NCI-H2081 (cell line): ENCODE results near the gene FAM184A.
"Not testable (repeated sequence)": the region's sequence is repeated elsewhere in the genome, so short reads cannot be mapped to it uniquely, and the experiment has no call there.

ENCODE experiments used
- DNase-seq, 2 experiments: peaks; one replicate each; lab custom pipeline; 2025; lab: John Stamatoyannopoulos, UW

The FAM184A gene, protein sequence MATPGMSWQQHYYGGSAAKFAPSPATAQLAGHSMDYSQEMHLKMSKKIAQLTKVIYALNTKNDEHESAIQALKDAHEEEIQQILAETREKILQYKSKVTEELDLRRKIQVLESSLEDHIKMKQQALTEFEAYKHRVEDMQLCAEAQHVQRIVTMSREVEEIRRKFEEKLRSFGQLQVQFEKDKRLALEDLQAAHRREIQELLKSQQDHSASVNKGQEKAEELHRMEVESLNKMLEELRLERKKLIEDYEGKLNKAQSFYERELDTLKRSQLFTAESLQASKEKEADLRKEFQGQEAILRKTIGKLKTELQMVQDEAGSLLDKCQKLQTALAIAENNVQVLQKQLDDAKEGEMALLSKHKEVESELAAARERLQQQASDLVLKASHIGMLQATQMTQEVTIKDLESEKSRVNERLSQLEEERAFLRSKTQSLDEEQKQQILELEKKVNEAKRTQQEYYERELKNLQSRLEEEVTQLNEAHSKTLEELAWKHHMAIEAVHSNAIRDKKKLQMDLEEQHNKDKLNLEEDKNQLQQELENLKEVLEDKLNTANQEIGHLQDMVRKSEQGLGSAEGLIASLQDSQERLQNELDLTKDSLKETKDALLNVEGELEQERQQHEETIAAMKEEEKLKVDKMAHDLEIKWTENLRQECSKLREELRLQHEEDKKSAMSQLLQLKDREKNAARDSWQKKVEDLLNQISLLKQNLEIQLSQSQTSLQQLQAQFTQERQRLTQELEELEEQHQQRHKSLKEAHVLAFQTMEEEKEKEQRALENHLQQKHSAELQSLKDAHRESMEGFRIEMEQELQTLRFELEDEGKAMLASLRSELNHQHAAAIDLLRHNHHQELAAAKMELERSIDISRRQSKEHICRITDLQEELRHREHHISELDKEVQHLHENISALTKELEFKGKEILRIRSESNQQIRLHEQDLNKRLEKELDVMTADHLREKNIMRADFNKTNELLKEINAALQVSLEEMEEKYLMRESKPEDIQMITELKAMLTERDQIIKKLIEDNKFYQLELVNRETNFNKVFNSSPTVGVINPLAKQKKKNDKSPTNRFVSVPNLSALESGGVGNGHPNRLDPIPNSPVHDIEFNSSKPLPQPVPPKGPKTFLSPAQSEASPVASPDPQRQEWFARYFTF

DNA sequence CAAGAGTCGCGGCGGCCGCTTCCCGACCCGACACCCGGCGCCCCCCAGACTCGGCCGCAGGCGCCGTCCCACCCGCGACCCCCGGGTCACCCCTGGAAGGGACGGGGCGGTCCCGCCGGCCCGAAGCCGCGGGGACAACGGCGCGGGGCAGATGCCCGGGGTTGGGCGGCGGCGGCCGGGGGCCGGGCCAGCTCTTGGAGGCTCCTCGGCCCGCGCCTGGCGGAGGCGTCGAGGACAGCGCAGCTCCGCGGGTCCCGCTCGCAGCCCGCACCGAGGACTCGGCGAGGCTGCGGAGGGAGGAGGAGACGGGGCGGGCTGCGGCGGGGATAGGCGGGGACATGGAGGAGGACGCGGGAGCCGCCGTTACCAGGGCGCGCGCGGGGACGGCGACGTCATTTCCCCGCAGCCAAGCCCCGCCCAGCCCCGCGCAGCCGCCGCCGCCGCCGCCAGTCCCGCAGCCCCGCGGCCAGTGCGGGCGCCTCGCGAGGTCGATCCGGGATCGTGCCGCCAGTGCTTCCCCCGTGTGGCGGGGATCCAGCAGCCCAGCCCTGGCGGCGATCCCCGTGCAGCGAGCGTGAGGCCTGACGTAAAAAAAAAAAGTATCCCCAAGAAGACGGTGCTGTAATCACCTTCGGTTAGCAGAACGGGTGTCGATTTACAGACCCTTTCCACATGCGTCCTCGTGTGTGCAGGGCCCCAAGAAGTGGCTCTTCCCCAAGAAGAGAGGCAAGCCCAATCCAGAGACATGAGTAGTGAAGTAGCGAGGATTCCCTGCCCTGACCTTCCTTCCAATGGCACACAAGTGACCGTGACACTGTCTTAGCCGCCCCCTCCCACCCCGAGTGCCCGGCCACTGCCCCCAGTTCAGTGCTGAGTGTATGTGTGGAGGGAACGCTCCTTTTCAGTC is at the start of gene FAM184A:
Gene FAM184A, minus strand, starts transcription at position 289 of the 907 bp plus-strand sequence. CDS start 365 bp downstream, outside the sequence.
- DNase-seq, result peak; percentile 20 to 31

DNA sequence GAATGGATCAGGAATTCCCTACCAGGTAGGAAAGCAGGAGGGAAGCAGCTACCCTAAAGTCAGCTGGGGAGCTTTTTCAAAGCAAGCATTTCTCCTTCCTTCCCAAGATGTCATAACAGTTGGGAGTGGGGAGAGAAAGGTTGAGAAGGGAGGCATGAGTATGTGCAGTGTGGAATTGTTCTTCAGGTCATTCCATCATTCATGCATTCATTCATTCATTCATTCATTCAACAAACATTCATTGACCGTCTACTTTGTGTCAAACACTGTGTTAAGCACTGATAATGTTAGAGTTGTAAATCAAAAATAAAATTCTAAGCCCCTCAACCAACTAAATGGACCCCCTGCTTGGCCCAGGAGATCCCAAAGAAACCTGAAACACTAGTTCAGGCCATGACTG is 49.2 kb upstream of the FAM184A start:
- DNase-seq, result no peak

DNA sequence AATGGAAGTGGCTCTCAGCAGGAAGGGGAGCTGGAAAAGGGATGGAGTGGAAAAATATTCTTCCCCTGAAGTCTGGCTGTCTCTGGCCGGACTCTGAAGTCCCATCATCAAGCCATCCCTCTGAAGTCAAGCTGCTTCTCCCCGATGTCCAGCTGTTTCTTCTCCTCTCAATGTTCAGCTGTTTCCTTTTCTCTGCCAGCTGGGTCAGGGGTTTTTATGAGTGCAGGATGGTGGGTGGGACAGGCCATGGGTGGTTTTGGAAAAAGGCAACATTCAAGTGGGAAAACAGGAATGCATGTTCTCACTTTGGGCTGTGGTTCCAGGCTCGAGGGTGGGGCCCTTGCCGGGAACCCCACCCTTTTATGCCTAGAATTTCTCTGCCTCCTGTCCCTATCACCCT is 48.4 kb upstream of the FAM184A start:
- no peak for DNase-seq

DNA sequence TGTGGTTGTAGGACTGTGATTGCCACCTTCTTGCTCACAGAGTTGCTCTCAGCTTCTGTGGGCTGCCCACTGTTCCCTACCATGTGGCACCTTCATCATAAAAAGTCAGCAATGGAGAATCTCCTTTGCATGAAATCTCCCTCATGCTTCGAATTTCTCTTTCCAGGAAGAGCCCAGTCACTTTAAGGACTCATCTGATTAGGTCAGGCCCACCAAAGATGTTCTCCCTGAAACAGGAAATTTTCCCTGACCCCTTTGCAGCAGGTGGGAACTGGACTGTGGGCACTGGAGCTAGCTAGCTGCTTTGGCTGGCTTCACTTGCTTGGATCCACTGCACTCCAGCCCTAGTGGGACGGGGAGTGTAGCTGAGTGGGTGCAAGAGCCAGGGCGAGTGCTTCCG is 47.7 kb upstream of the FAM184A start:
- no peak for DNase-seq

DNA sequence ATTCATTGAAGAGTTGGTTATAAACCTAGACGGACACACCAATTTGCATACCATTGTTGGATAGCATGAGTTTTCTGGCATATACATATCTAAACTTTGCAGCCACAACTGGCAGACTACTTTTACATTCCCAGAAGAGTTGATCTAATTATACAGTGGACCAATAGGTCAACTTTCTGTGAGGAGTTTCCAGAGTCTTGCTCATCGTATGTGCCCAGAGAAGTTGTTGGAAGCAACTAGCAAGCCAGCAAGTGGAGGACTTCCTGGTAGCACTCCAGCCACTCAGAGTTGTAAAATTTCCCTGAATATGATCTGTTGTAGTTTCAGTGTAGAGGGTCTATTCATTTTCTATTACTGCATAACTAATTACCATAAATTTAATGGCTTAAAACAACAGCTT is 47.1 kb upstream of the FAM184A start:
- DNase-seq, result no peak

DNA sequence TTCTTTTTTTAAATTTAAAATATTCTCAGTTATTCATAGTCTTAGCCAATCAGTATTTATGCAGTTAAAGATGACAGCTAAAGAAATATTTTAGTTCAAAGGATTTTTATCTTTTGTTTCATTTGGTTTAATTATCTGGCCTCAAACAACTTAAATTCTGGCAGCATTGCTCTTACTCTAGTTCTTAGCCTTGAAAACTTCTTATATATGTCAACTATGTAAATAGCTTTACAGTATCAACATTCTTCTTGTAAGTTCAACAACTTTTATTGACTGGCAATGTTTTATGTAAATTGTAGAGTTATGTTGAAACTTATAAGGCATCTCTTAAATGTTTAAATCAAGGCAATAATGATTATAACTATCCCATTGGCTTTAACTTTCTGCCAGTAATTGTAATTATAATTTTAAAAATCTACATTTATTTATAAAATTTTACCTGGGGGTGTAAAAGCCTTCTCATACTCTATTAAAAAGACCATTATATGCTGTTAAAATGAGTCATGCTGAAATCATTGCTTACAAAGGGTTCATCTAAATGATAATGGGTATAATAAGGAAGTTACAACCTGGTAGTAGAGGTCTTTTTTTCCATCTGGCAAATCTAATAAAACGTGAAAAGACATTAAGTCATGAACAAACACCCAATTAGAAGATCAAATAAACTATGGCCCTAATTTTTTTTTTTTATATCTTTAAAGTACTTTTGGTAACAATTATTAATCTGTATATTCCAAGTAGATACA is 45.8 kb upstream of the FAM184A start:
- no peak for DNase-seq

DNA sequence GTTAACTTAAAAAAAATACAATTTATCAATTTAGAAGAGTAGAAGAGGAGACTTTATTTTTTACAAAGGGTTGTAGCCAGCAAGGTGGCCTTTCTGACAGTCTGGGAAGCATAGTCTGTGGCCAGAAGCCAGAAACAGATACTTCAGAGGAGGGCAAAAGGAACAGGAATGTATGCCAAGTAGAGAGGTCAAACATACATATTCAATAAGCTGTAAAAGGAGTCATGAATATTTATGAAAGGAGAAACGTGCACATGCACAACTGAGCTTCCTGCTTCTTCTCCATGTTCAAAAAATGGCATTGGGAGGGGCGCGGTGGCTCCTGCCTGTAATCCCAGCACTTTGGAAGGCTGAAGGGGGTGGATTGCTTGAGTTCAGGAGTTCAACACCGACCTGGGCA is 43.9 kb upstream of the FAM184A start:
- no peak for DNase-seq

DNA sequence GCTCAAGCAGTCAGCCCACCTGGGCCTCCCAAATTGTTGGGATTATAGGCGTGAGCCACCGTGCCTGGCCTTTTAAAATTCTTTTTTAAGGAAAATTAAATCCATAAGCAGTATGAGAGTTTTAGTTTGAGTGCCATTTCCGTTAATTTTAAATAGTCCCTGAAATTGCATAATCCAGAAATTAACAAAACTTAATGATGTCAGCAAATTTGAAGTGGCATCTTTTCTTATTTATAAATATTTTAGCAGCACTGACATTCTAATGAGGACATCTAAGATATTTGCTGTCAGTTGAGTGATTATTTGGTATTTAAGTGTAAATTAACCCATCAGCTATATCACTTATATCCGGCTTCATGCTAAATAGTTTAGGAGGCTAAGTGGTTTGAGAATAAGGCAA is 42.9 kb upstream of the FAM184A start:
- no peak for DNase-seq

DNA sequence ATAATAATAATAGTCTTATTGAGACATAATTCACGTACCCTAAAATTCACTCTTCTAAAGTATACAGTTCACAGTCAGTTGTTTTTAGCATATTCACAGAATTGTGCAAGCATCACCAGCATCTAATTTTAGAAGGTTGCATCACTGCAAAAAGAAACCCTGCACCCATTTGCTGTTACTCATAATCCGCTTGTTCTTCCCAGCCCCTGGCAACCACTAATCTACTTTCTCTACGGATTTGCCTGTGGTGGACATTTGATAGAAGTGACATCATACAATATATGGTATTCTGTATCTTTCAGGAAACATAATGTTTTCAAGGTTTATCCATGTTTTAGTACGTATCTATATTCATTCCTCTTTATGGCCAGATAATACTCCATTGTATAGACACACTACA is 41.5 kb upstream of the FAM184A start:
- no peak for DNase-seq

DNA sequence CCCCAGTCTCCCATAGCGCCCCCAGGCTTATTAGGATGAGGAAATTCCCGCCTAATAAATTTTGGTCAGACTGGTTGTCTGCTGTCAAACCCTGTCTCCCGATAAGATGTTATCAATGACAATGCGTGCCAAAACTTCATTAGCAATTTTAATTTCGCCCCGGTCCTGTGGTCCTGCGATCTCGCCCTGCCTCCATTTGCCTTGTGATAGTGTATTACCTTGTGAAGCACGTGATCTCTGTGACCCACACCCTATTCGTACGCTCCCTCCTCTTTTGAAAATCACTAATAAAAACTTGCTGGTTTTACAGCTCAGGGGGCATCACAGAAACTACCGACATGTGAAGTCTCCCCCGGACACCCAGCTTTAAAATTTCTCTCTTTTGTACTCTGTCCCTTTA is 40.6 kb upstream of the FAM184A start:
- not testable (repeated sequence) for DNase-seq

DNA sequence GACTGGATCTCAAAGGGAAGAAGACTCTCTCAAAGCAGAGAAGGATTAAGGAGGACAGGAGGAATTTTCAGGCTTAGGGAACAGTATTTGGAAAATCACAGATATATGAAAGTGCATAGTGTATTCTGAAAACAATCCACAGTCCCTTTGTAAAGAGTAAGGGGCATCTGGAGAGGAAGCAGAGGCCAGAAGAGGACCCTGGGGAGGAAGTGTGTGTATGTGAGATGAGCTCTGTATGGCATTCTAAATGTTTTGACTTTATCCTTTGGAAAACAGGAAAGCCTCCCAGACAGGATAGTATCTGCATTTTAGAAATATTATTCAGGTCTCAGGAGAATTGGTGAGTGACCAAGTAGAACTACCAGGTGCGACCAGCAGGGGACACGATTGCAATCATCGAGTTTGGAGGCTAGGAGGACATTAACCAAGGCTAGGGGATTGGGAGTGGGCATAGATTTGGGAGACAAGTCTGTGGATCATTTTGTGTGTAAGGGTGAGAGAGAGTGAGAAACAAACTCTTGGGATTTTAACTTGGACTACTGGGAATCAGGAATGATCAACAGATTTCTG is 38.3 kb upstream of the FAM184A start:
- no peak for DNase-seq

DNA sequence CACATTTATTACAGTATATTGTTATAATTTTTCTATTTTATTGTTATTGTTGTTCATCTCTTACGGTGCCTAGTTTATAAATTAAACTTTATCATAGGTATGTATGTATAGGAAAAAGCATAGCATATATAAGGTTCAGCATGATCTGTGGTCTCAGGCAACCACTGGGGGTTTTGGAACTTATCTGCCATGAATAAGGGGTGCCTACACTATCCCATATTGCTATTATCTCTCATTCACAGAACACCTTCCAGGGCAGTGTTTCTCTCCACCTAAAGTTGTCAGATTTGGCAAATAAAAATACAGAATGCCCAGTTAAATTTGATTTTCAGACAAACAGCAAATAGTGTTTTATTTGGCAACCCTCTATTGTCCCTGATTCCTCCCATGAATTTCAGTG is 35.5 kb upstream of the FAM184A start:
- no peak for DNase-seq

DNA sequence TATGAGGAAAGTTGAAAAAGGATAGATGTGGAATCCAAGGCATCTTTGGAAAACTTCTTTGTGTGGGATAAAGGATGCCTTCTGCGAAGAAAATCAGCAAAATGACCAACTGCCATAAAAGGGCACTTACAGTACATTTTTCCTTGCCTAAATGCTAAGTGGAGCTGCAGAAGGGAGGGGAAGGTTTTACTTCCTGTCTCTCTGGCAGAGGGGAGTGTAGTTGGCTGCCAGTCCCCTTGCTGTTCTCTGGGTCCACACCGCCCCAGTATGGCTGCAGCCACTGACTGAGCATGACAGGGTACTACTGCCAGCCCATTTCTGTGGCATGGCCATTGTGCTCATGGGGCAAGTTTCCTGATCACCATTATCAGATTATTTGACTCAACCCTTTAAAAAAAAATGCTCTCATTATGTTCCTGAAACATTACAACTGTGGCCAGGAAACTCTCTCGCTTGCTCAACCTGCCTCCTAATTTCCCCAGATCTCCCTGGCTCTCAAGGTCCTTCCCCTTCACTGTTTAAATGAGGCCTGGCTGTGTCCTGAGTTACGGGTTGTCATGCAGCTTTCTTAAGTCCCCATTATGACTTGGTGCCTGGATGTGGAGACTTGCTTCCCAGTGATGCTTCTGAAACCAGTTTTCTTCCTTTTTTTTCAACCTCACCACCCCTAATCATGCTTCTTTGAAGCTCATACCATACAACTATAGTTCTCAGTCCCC is 34.5 kb upstream of the FAM184A start:
- DNase-seq, result peak in 1 of 2 experiments; percentile 12

DNA sequence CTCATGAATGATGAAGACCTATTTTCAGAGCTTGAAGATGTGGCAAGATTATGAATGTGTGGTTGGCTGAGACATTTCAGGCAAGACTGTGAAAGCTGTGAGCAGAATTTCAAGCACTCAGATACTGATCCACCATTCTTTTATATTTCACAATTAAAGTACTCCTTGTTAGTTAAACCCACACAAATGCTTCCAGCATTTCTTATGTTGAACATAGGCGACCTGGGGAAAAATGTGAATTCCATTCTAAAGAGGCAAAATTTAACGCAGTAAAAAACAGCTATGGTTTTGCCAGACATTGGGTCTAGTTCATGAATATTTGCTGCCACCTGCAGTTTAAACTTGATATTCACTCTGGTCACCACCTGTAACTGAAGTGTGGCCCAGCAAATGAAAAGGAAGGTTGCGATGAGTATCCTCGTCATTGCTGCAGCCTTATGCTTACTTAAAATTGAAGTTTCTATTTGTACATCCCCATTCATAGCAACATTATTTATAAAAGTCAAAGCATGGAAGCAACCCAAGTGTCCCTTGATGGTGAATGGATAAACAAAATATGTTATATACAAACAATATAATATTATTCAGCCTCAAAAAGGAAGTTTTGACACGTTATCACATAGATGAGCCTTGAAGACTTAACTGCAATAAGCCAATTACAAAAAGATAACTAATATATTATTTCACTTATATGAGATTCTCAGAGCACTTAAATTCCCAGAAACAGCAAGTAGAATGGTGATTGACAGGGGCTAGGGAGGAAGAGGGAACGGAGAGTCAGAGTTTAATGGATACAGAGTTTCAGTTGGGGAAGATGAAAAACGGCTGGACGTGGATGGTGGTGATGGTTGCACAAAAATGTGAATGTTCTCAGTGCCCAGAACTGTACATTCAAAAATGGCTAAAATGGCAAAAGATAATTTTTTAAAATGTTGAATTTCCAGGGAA is 32.4 kb upstream of the FAM184A start:
- peak; percentile 22 to 53 for DNase-seq

DNA sequence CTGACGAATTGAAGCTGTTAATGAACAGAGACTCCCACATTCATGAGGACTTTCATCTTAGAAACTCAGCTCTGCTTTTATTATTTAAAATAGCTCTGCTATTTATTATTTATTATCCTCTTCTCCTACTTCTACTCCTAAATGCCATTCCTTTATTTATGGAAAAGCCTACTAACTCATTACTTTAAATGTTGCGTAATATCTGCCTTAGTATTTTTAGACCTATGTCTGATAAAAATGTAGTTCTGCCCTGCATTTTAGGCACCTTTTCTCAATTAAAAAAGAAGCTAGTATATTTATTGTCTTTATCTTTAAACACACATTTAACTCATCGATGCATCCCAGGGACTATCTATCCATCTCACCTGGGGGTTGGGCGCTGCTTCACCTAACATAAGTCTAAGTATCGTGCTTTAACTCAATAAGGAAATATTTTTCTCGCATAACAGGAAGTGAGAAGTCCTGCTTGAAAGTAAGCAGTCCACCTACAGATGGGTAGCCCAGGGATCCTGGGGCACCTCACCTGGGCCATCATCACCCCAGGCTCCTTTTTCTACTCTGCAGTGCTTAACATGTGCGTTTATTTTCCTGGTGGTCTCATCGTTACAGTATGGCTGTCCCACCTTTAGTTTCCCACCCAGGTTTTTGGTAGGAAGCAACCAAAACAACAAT is 31.3 kb upstream of the FAM184A start:
- no peak for DNase-seq

DNA sequence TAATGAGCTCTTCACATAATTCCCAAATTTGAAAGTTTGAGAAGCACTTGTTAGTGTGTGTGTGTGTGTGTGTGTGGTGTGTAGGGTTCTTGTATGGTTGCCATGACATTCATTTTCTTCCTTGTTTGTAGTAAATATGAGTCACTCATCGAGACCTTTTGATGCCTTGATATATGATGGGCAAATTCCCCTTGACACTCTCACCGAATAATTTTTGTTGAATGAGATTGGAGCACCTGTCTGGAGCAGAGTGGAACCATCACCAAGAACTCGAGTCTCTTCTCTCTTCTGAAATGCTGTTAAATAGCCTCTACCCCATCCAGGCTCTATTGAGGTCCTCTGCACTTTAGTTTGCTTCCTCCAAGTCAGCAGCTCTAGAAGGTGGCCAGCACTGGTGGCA is 29.6 kb upstream of the FAM184A start:
- no peak for DNase-seq

DNA sequence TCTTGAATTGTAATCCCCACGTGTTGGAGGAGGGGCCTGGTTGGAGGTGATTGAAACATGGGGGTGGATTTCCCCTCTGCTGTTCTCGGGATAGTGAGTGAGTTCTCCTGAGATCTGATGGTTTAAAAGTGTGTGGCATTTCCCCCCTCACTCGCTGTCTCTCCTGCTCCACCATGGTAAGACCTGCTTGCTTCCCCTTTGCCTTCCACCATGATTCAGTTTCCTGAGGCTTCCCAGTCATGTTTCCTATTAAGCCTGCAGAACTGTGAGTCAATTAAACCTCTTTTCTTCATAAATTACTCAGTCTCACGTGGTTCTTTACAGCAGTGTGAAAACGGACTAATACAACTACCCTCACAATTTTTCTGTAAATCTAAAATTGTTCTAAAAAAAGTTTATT is 26.8 kb upstream of the FAM184A start:
- no peak for DNase-seq

DNA sequence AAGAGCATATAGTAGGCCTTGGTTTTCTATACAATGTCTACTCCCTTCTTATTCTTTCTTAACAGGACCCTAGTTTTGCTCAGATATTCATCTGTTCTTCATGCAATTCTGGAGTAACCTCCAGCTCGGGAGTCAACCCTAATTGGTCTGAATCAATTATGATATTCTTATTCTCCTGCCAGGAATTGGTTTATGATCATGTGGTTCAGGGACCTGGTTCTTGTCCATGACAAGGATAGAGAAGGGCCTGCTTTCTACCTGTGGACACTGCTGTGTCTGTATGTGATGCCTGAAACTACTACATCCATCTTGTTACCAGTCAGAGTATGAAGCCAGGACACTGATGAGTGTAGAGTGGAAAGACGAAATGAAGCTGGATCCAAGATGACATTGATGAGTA is 24.4 kb upstream of the FAM184A start:
- DNase-seq, result no peak
